HL-60 (cell line): ENCODE measurements around the gene BMP7.

Source experiments
- CTCF ChIP-seq: IDR thresholded peaks from one replicate; pipeline ENCODE4 v1.5.1; 2011; ENCODE audit warnings: low read length, control low read depth, inconsistent platforms; ENCODE audit not compliant: insufficient read depth
- GABPA ChIP-seq: IDR thresholded peaks from 2 replicates; pipeline ENCODE4 v1.6.1; 2012; ENCODE audit warnings: low read depth
- POLR2AphosphoS5 ChIP-seq: IDR thresholded peaks from 2 replicates; pipeline ENCODE4 v1.6.1; 2012; ENCODE audit warnings: low read depth
- REST ChIP-seq: IDR thresholded peaks from 2 replicates; pipeline ENCODE4 v1.6.1; 2012; ENCODE audit warnings: low read depth; ENCODE audit not compliant: insufficient replicate concordance

GRCh38 chr20:57262301-57262700 lies 4.1 kb downstream of the BMP7 start:
- TF ChIP-seq CTCF (no peak), POLR2AphosphoS5 (no peak), GABPA (no peak), REST (no peak)
